Transverse colon (tissue), 4 donors: ENCODE measurements around the gene C2orf81.

ENCODE experiments used
- EP300 ChIP-seq: sonication (generic); formaldehyde crosslinking; IDR thresholded peaks from one replicate; pipeline ENCODE4 v1.6.1; 2017; ENCODE audit warnings: antibody characterized with exemption, low read depth
- POLR2A ChIP-seq: fragments of 450-650 bp; IDR thresholded peaks from one replicate; pipeline ENCODE4 v1.6.1; 2016; ENCODE audit warnings: antibody characterized with exemption, mild to moderate bottlenecking, moderate library complexity
- POLR2AphosphoS5 ChIP-seq, 3 donors: sonication (generic); formaldehyde crosslinking; IDR thresholded peaks; one replicate each; pipeline ENCODE4 v1.6.1; 2016; ENCODE audit warnings: antibody characterized with exemption in 3 of 3
- TF ChIP-seq, protein P1 (sequence below), 5 experiments: fragments of 200-600 bp in 3 of 5; fragments of 450-650 bp in 2 of 5; sonication (generic) in 3 of 5; IDR thresholded peaks; 1 replicate in 2 of 5; 2 replicates in 3 of 5; pipeline ENCODE4 v1.5.1; 2016 to 2017; ENCODE audit warnings: antibody characterized with exemption in 5 of 5, inconsistent platforms in 3 of 5, mild to moderate bottlenecking in 2 of 5, moderate library complexity in 1 of 5

DNA sequence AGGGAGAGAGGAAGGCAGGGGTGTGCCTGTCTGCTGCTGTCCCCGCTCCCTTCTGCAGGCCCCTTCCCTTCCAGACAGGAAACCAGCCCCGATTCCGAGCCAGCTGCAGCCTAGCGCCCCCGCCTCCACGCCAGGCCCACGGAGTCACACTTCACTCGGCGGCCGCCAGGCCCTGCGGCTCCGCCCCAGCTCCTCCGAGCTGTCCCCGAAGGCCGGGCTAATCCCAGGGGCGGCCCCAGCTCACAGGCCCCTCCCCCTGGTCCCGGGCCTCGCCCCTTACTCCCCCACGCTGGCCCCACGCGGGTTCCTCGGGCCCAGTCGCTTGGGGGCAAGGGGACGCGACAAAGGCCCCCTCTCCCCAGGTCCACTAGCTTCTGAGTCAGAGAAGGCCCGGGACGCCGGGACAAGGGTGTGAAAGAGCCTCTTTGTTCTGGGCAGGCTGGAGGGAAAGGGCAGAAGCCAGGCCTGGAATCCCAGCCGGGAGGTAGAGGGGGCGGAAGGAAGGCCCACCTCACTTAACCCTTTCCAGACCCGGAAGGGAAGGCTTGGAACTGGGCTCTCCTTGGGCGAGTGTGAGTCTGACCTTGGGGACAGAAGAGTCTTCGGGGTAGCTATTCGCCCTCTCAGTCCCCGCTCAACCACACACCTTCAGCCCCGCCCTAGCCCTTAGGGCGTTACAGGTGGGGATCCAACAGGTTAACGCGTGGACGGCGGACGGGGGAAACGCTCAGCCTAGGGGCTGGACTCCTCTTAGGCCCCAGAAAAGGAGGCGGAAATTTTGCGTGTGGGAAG lies 19.2 kb upstream of the C2orf81 start:
- TF ChIP-seq, protein P1, sequence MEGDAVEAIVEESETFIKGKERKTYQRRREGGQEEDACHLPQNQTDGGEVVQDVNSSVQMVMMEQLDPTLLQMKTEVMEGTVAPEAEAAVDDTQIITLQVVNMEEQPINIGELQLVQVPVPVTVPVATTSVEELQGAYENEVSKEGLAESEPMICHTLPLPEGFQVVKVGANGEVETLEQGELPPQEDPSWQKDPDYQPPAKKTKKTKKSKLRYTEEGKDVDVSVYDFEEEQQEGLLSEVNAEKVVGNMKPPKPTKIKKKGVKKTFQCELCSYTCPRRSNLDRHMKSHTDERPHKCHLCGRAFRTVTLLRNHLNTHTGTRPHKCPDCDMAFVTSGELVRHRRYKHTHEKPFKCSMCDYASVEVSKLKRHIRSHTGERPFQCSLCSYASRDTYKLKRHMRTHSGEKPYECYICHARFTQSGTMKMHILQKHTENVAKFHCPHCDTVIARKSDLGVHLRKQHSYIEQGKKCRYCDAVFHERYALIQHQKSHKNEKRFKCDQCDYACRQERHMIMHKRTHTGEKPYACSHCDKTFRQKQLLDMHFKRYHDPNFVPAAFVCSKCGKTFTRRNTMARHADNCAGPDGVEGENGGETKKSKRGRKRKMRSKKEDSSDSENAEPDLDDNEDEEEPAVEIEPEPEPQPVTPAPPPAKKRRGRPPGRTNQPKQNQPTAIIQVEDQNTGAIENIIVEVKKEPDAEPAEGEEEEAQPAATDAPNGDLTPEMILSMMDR (IDR thresholded peaks at IDR 0.05): peak; percentile 30 to 76 (median 40)
- TF ChIP-seq POLR2AphosphoS5 (IDR thresholded peaks at IDR 0.05): peak; percentile 46 to 68 (median 67)
- no peak for TF ChIP-seq EP300
- TF ChIP-seq POLR2A: peak; percentile 59
